Adrenal gland (tissue), 12 donors: ENCODE results near the gene STAT6. TPM values are rescaled to one million over a fixed set of nuclear protein-coding genes. Genes with fewer than 3 reads are reported as not detected.
"Not testable (repeated sequence)": the region's sequence is repeated elsewhere in the genome, so short reads cannot be mapped to it uniquely, and the experiment has no call there.

Experiments
- DNase-seq, 7 donors: peaks; one replicate each; pipeline ENCODE4 v3.0.0-alpha.2; 2019 to 2020
- H3K27ac ChIP-seq, 5 donors: fragments of 200-600 bp; sonication (generic) in 4 of 5; 1 replicate in 3 of 5; 2 replicates in 2 of 5; pipeline versions ENCODE4 v1.5.1 to v1.8.0; 2016 to 2020; ENCODE audit warnings: mild to moderate bottlenecking in 1 of 5
- H3K27me3 ChIP-seq: fragments of 200-600 bp; 2 replicates; pipeline ENCODE4 v1.8.0; 2021
- H3K36me3 ChIP-seq, 2 donors: fragments of 200-600 bp; replicated peaks in 1 of 2; 1 replicate in 1 of 2; 2 replicates in 1 of 2; pipeline versions ENCODE4 v1.5.1 to v1.8.0; 2018 to 2022
- H3K4me1 ChIP-seq, 2 donors: fragments of 200-600 bp; replicated peaks in 1 of 2; 1 replicate in 1 of 2; 2 replicates in 1 of 2; pipeline versions ENCODE4 v1.5.1 to v1.8.0; 2018 to 2021
- H3K4me3 ChIP-seq, 4 donors: fragments of 200-600 bp; sonication (generic) in 3 of 4; one replicate each; pipeline ENCODE4 v1.5.1; 2016 to 2018
- H3K9me3 ChIP-seq, 3 donors: fragments of 200-600 bp; sonication (generic) in 1 of 3; replicated peaks in 1 of 3; 1 replicate in 2 of 3; 2 replicates in 1 of 3; pipeline versions ENCODE4 v1.5.1 to v1.8.0; 2016 to 2021
- CTCF ChIP-seq, 6 experiments: fragments of 450-650 bp in 4 of 6; fragments of 200-600 bp in 2 of 6; sonication (generic) in 1 of 6; IDR thresholded peaks; 1 replicate in 5 of 6; 2 replicates in 1 of 6; pipeline versions ENCODE4 v1.5.1 to v1.8.0; 2016 to 2021; ENCODE audit warnings: antibody characterized with exemption in 6 of 6, mild to moderate bottlenecking in 2 of 6, moderate library complexity in 1 of 6
- POLR2A ChIP-seq, 2 donors: fragments of 450-650 bp; IDR thresholded peaks; one replicate each; pipeline ENCODE4 v1.6.1; 2017; ENCODE audit warnings: antibody characterized with exemption in 2 of 2, mild to moderate bottlenecking in 2 of 2, moderate library complexity in 1 of 2
- WGBS, 4 donors: extraction: QIAGEN DNeasy Blood & Tissue Kit in 2 of 4; methylation state at CpG; one replicate each; pipeline versions ENCODE4 v1.1.5 to v1.1.7; 2013 to 2017; 5-methylcytosine and 5-hydroxymethylcytosine counted together
- intact Hi-C, 2 donors: fragments of 100-400 bp; cut with DNase I; formaldehyde crosslinking; loops; one replicate each; pipeline versions ENCODE4 v1.14.1 to v1.15.0; 2022 to 2023
- polyA plus RNA-seq, 3 donors: library from polyadenylated mRNA; stranded (reverse); fragments of 200-250 nt in 2 of 3; fragments of 350-450 nt in 1 of 3; fragmentation: Illumina TruSeq in 1 of 3; extraction: RNeasy Lipid Tissue Mini Kit (QIAGEN cat#74804) in 1 of 3; gene quantifications; one replicate each; pipeline ENCODE4 v1.2.3, GENCODE V29; 2013 to 2014
- total RNA-seq, 9 donors: library from RNA; depleted of rRNA in 4 of 9; stranded (reverse); fragments of >200 nt in 4 of 9; fragments of 120-200 nt in 1 of 9; fragmentation: NEBNext Ultra II Directional in 1 of 9; extraction: Animal tissue kit (Norgen Biotek cat#: 25700) in 1 of 9; gene quantifications; one replicate each; pipeline versions ENCODE4 v1.1.0 to v1.2.4, GENCODE V29; 2013 to 2023
- donor health status: healthy with polysubstance abuse.
- donor health status: Bipolar disorder and iron deficiency.
- donor health status: DM: yes; HTN: yes; CAD: no.
- donor health status: DM: no; HTN: no; CAD: no.
- donor health status: DM: no; HTN: no; CAD: no.
- donor health status: DM: yes; HTN: yes; CAD: no.

Gene STAT6
- total and polyA plus RNA-seq, 12 donors, result 71.9 to 321 (median 155) TPM

GRCh38 chr12:57058454-57058853 lies 52.7 kb downstream of the STAT6 start:
- Histone ChIP-seq H3K27ac (no peak overlapping the region), H3K27me3 (no peaks in the 10 kb centered on the region), H3K9me3 (peaks cover 0 to under 1% (median 0%) of the 10 kb centered on the region in 3 donors), H3K4me1 (no peaks in the 10 kb centered on the region), H3K4me3 (no peak overlapping the region), H3K36me3 (peaks cover 0 to 15% of the 10 kb centered on the region in 2 donors)
- WGBS, 4 donors, result 75 to 93% (median 91%) methylated on average over 1 of the region's 1 CpG
- no peak for DNase-seq
- TF ChIP-seq CTCF (IDR thresholded peaks at IDR 0.05) (no peak), POLR2A (IDR thresholded peaks at IDR 0.05) (no peak)
- intact Hi-C loops, result loop anchor here in 1 of 2 donors (5.0 kb wide), 1 partner anchor 46 kb away; no protein-coding TSS in a partner anchor

- intact Hi-C loops, result loop anchor here in 1 of 2 donors (5.0 kb wide), 1 partner anchor 45 kb away; no protein-coding TSS in a partner anchor
- no peaks in the 10 kb centered on the region for H3K9me3 ChIP-seq
- DNase-seq, result peak in 1 of 7 donors; percentile 65
- H3K27ac ChIP-seq, result peak overlapping the region in 4 of 5 donors; percentile 24 to 75 (median 67)
- H3K4me1 ChIP-seq, result no peaks in the 10 kb centered on the region
- TF ChIP-seq POLR2A (IDR thresholded peaks at IDR 0.05) (no peak), CTCF (IDR thresholded peaks at IDR 0.05) (no peak)
- H3K27me3 ChIP-seq, result no peaks in the 10 kb centered on the region
- H3K4me3 ChIP-seq, result no peak overlapping the region
- H3K36me3 ChIP-seq, result peaks cover 0 to 15% of the 10 kb centered on the region in 2 donors
- 44 to 60% (median 55%) methylated on average over 6 of the region's 6 CpGs for WGBS, 4 donors
Measured at GRCh38 chr12:57057067-57057751, 54.0 kb downstream of the STAT6 start.

- intact Hi-C loops, result loop anchor here in 1 of 2 donors (5.0 kb wide), 1 partner anchor 44 kb away; no protein-coding TSS in a partner anchor
- peak in 1 of 7 donors; percentile 46 for DNase-seq
- Histone ChIP-seq H3K27me3 (no peaks in the 10 kb centered on the region), H3K36me3 (peaks cover 0 to 15% of the 10 kb centered on the region in 2 donors), H3K4me3 (no peak overlapping the region), H3K9me3 (no peaks in the 10 kb centered on the region), H3K4me1 (no peaks in the 10 kb centered on the region), H3K27ac (peak overlapping the region in 1 of 5 donors; percentile 75)
- 62 to 70% (median 68%) methylated on average over 3 of the region's 3 CpGs for WGBS, 4 donors
- TF ChIP-seq POLR2A (IDR thresholded peaks at IDR 0.05), result no peak
- TF ChIP-seq CTCF (IDR thresholded peaks at IDR 0.05), result no peak
Measured at GRCh38 chr12:57055824-57056223, 55.3 kb downstream of the STAT6 start.

- H3K9me3 ChIP-seq, intact Hi-C loops, H3K4me3 ChIP-seq, H3K4me1 ChIP-seq, DNase-seq, H3K36me3 ChIP-seq, H3K27ac ChIP-seq, H3K27me3 ChIP-seq: not testable (repeated sequence)
- 94 to 98% (median 96%) methylated on average over 4 of the region's 4 CpGs for WGBS, 4 donors
Measured at GRCh38 chr12:57053901-57054300, 57.3 kb downstream of the STAT6 start.

GRCh38 chr12:57053146-57053545 lies 58.0 kb downstream of the STAT6 start:
- DNase-seq, result peak in 1 of 7 donors; percentile 4
- H3K4me3 ChIP-seq, H3K27me3 ChIP-seq, H3K9me3 ChIP-seq, H3K27ac ChIP-seq, H3K36me3 ChIP-seq, intact Hi-C loops, H3K4me1 ChIP-seq: not testable (repeated sequence)
- 97 to 100% (median 98%) methylated on average over 4 of the region's 4 CpGs for WGBS, 4 donors
